Thymus (tissue), 11 donors: ENCODE results near the gene MED15. TPM values are rescaled to one million over a fixed set of nuclear protein-coding genes. Genes with fewer than 3 reads are reported as not detected.
"Not testable (repeated sequence)": the region's sequence is repeated elsewhere in the genome, so short reads cannot be mapped to it uniquely, and the experiment has no call there.

Source experiments
- DNase-seq, 9 donors: peaks; one replicate each; pipeline ENCODE4 v3.0.0-alpha.2; 2013; ENCODE audit warnings: low spot score in 9 of 9, low read depth in 6 of 9, missing footprints in 1 of 9
- H3K27ac ChIP-seq, 2 donors: one replicate each; pipeline ENCODE4 v1.5.1; 2013; ENCODE audit warnings: control low read depth in 1 of 2, low read depth in 1 of 2, low read length in 1 of 2, mild to moderate bottlenecking in 1 of 2, moderate library complexity in 1 of 2
- H3K27me3 ChIP-seq, 2 donors: one replicate each; pipeline ENCODE4 v1.5.1; 2013; ENCODE audit warnings: low read length in 1 of 2; ENCODE audit not compliant: control insufficient read depth in 2 of 2, insufficient read depth in 1 of 2
- H3K36me3 ChIP-seq, 2 donors: one replicate each; pipeline ENCODE4 v1.5.1; 2013; ENCODE audit warnings: low read length in 1 of 2, mild to moderate bottlenecking in 1 of 2, moderate library complexity in 1 of 2; ENCODE audit not compliant: control insufficient read depth in 2 of 2, insufficient read depth in 2 of 2
- H3K4me1 ChIP-seq, 2 donors: one replicate each; pipeline ENCODE4 v1.5.1; 2013; ENCODE audit warnings: low read length in 2 of 2; ENCODE audit not compliant: control insufficient read depth in 2 of 2, insufficient read depth in 2 of 2
- H3K4me3 ChIP-seq, 2 donors: one replicate each; pipeline ENCODE4 v1.5.1; 2013; ENCODE audit warnings: low read length in 2 of 2, control low read depth in 1 of 2, mild to moderate bottlenecking in 1 of 2
- H3K9me3 ChIP-seq, 2 donors: one replicate each; pipeline ENCODE4 v1.5.1; 2013; ENCODE audit warnings: low read length in 1 of 2, mild to moderate bottlenecking in 1 of 2; ENCODE audit not compliant: control insufficient read depth in 2 of 2, insufficient read depth in 1 of 2
- WGBS: extraction: QIAGEN DNeasy Blood & Tissue Kit; methylation state at CpG from one replicate; pipeline ENCODE4 v1.1.7; 2013; 5-methylcytosine and 5-hydroxymethylcytosine counted together
- polyA plus RNA-seq: library from polyadenylated mRNA; stranded (reverse); fragments of 200-250 nt; gene quantifications from one replicate; pipeline ENCODE4 v1.2.3, GENCODE V29; 2013
- total RNA-seq: library from RNA; stranded (reverse); fragments of 120-200 nt; gene quantifications from one replicate; pipeline ENCODE4 v1.2.4, GENCODE V29; 2013
- donor health status: healthy.

MED15 gene
- total and polyA plus RNA-seq, 2 donors: 10.7 to 61.6 TPM

DNA sequence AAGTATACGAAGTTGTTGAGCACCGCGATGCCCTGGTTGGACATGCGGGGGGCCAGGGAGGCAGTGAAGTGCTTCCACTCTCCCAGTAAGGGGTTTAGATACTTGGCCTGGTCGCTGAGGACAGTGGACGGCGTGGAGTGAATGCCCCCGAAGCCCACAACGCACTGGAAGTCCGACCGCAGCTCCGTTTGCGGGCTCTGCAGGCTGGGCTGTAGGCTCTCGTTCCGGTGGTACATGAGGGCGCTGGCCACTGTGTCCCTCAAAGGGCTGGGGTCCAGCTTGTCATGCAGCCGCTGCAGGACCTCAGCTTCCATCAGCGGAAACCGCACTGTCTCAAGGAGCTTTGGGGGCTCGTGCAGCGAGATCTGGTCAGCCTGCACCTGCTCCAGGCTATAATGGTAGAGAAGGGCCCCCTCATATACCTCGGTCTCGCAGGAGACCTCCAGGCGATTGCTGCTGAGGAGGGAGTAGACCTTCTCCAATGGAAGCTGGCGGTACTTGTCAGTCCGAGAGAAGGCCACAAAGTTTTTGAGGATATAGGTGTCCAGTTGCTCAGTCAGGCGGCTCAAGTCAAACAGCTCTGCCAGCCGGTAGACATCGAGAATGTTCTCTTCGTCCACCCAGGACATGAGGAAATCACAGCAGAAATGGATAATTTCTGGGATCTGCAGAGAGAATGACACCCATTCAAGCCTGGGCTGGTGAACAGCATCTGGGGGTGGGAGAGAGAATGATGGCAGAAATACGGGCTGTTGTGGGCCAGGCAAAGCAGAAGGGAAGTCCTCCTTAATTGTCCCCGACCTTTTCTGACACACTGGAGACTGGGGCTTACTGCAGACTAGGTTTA lies 42.3 kb upstream of the MED15 start:
- peaks cover 12 to 21% of the 10 kb centered on the region in 2 donors for H3K4me1 ChIP-seq
- 98% methylated on average over 32 of the region's 32 CpGs for WGBS
- DNase-seq: no peak

DNA sequence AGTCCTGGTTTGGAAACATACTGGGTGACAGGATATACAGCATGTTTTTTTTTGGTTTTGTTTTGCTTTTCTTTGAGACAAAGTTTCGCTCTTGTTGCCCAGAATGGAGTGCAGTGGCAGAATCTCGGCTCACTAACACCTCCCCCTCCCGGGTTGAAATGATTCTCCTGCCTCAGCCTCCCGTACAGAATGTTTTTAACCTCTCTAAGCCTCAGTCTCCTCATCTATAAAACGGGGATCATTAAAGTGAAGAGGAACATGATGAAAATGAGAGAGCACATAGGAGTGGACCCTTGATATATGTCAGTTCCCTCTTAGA lies 41.7 kb upstream of the MED15 start:
- H3K4me3 ChIP-seq: no peak overlapping the region
- 96% methylated on average over 5 of the region's 5 CpGs for WGBS
- H3K4me1 ChIP-seq: peaks cover 12 to 21% of the 10 kb centered on the region in 2 donors
- H3K9me3 ChIP-seq: no peaks in the 10 kb centered on the region
- no peaks in the 10 kb centered on the region for H3K27me3 ChIP-seq
- peaks cover 0 to 2% of the 10 kb centered on the region in 2 donors for H3K36me3 ChIP-seq
- no peak for DNase-seq
- no peak overlapping the region for H3K27ac ChIP-seq

More for the DNA sequence above, 42.3 kb upstream of the MED15 start:
- Histone ChIP-seq H3K9me3 (no peaks in the 10 kb centered on the region), H3K36me3 (peaks cover 0 to 2% of the 10 kb centered on the region in 2 donors), H3K4me3 (no peak overlapping the region), H3K27ac (no peak overlapping the region), H3K27me3 (no peaks in the 10 kb centered on the region)

GRCh38 chr22:20466659-20467379 lies 40.6 kb upstream of the MED15 start:
- no peaks in the 10 kb centered on the region for H3K9me3 ChIP-seq
- peaks cover 12 to 21% of the 10 kb centered on the region in 2 donors for H3K4me1 ChIP-seq
- H3K27ac ChIP-seq: no peak overlapping the region
- H3K27me3 ChIP-seq: no peaks in the 10 kb centered on the region
- WGBS: 96% methylated on average over 3 of the region's 3 CpGs
- no peak for DNase-seq
- no peak overlapping the region for H3K4me3 ChIP-seq
- peaks cover 0 to 2% of the 10 kb centered on the region in 2 donors for H3K36me3 ChIP-seq

DNA sequence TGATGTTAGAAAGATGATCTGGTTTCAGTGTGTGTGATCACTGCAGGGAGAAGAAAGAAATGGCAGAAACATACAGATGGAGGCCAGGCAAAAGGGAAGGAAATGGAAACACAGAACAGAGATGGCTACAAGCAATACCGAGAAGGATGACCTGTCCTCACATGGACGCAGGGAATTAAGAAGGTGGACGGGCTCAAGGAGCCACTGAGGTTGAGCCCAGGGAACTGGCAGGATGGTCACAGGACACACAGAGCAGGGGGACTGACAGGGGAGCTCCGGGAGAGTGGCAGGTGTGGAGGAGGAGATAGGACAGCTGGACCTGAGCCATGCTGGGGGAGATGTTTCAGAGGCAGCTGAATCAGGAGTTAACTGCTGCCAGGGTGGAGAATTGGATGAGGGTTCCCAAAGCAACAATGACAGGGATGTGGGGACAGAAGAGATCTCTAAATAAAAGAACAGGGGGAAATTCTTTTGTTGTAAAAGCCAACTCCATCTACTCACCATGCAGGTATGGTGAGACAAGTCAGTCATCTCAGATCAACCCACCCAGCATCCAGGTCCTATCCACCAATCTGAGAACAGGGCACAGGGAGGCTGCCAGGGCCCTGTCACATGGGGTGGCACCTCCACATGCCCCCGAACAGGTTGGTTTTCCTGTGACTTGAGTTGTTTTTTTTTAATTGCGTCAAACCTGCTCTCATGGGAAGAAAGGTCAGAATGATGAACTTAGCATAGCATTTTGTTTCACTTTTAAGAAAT lies 38.1 kb upstream of the MED15 start:
- Histone ChIP-seq H3K27ac (no peak overlapping the region), H3K36me3 (peaks cover 0 to 2% of the 10 kb centered on the region in 2 donors), H3K4me3 (no peak overlapping the region), H3K9me3 (no peaks in the 10 kb centered on the region), H3K4me1 (peaks cover 0 to 6% of the 10 kb centered on the region in 2 donors), H3K27me3 (no peaks in the 10 kb centered on the region)
- DNase-seq: no peak
- 94% methylated on average over 6 of the region's 6 CpGs for whole genome bisulfite sequencing

DNA sequence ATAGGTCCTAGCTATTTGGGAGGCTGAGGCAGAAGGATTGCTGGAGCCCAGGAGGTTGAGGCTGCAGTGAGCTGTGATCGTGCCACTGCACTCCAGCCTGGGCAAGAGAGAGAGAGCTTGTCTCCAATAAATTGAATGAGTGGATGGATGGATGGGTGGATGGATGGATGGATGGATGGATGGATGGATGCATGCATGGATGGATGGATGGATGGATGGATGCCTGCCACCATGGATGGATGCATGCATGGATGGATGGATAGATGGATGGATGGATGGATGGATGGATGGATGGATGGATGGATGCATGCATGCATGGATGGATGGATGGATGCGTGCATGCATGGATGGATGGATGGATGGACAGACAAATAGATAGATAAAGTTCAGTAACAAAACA lies 36.9 kb upstream of the MED15 start:
- H3K27me3 ChIP-seq, H3K27ac ChIP-seq, H3K4me1 ChIP-seq, H3K4me3 ChIP-seq, H3K36me3 ChIP-seq, DNase-seq, H3K9me3 ChIP-seq: not testable (repeated sequence)
- 97% methylated on average over 2 of the region's 2 CpGs for WGBS

- WGBS: 97% methylated on average over 9 of the region's 9 CpGs
- Histone ChIP-seq H3K9me3 (no peaks in the 10 kb centered on the region), H3K4me3 (no peak overlapping the region), H3K36me3 (no peaks in the 10 kb centered on the region), H3K27ac (no peak overlapping the region), H3K27me3 (no peaks in the 10 kb centered on the region), H3K4me1 (peaks cover 0 to 5% of the 10 kb centered on the region in 2 donors)
- DNase-seq: no peak
Observed at GRCh38 chr22:20471126-20471833, 36.1 kb upstream of the MED15 start.

DNA sequence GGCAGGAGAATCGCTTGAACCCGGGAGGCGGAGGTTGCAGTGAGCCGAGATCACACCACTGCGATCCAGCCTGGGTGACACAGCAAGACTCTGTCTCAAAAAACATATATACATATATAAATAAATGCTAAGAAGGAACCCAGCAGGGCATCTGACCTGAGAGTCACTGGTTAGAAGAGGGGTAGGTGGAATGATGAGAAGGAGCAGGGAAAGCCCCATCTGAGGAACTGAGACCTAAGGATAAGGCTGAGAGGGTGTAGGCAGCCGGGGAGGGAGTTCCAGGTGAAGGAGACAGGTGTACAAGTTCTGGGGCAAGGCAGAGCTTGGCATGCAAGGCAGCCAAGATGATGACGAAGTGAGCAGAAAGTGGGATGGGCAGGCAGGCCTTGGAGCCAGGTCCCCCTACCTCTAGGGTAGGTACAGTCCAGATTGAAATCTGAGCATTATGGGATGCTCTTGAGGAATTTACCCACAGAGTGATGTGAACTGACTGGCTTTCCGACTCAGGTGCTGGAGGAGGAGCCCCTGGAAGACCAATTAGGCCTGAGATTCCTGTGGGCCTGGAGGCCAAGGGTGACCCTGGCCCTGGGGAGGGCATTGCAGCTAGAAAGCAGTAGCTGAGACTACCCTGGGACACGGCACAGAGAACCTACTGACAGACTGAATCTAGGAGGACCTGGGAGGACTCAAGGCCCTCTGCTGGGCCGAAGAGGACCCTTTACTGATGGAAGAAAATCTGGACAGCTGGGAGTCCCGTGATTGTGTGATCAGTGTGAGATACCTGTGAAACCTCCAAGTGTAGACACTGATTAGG lies 34.6 kb upstream of the MED15 start:
- WGBS: 96% methylated on average over 11 of the region's 11 CpGs
- no peak overlapping the region for H3K4me3 ChIP-seq
- no peaks in the 10 kb centered on the region for H3K9me3 ChIP-seq
- H3K4me1 ChIP-seq: peaks cover 0 to 5% of the 10 kb centered on the region in 2 donors
- no peak for DNase-seq
- no peaks in the 10 kb centered on the region for H3K36me3 ChIP-seq
- no peak overlapping the region for H3K27ac ChIP-seq
- H3K27me3 ChIP-seq: no peaks in the 10 kb centered on the region

- no peak overlapping the region for H3K4me3 ChIP-seq
- DNase-seq: no peak
- no peak overlapping the region for H3K27ac ChIP-seq
- no peaks in the 10 kb centered on the region for H3K27me3 ChIP-seq
- WGBS: 86% methylated on average over 4 of the region's 4 CpGs
- no peaks in the 10 kb centered on the region for H3K36me3 ChIP-seq
- H3K4me1 ChIP-seq: peaks cover 0 to 5% of the 10 kb centered on the region in 2 donors
- no peaks in the 10 kb centered on the region for H3K9me3 ChIP-seq
Observed at GRCh38 chr22:20475115-20475436, 32.3 kb upstream of the MED15 start.
